SIG-M5 (cell line): ENCODE results near the gene TBCE.
"Not testable (repeated sequence)": the region's sequence is repeated elsewhere in the genome, so short reads cannot be mapped to it uniquely, and the experiment has no call there.

Experiments
- DNase-seq: peaks from one replicate; lab custom pipeline; 2025; lab: John Stamatoyannopoulos, UW

TBCE gene

GRCh38 chr1:235450886-235451483, 83.8 kb downstream of the TBCE start:
- DNase-seq: no peak

- no peak for DNase-seq
Observed at GRCh38 chr1:235454021-235454420, 86.8 kb downstream of the TBCE start.

- no peak for DNase-seq
Observed at GRCh38 chr1:235455097-235455496, 87.9 kb downstream of the TBCE start.

DNA sequence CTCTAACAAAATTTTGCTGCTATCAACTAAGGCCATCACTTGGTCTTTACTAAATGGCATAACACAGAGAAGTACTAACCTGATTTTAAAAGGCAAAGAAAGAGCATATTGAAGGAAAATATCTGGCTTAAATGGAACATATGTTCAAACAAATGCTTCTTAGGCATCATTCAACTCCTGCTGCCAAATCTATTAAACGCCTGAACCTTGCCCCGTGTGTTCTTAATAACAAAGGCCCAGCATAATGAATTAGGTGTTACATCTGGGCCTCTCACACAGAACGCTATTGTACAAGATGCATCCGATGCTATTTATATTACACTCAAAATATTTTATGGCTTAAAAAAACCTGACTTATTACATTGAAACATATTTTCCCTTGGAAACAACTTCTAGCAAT, 88.6 kb downstream of the TBCE start:
- DNase-seq: no peak

DNA sequence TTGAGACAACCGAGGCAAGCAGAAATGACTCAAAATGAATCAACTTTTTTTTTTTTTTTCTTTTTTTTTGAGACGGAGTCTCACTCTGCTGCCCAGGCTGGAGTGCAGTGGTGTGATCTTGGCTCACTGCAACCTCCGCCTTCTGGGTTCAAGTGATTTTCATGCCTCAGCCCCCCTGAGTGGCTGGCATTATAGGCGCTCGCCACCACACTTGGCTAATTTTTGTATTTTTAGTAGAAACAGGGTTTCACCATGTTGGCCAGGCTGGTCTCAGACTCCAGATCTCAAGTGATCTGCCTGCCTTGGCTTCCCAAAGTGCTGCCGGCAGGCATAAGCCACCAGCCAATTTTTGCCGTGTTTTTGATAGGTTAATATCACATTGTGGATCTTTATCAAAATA, 90.6 kb downstream of the TBCE start:
- not testable (repeated sequence) for DNase-seq

DNA sequence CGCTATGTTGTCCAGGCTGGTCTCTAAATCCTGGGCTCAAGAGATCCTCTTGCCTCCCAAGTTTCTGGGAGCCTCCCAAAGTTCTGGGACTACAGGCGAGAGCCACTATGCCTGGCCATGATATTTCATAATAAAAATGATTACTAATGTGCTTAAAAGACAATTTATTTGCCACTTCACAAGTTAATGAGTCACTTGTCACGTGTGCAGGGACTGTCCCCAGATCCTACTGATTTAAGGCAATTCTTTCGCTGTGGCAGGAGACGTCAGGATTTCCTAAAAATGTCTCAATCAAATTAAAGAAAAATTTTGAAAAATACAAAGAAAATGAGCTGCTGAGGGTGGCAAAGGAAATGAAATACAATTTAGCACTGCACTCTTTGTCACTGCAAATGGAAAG, 93.5 kb downstream of the TBCE start:
- DNase-seq: no peak

- no peak for DNase-seq
Observed at GRCh38 chr1:235461954-235462353, 94.7 kb downstream of the TBCE start.

DNA sequence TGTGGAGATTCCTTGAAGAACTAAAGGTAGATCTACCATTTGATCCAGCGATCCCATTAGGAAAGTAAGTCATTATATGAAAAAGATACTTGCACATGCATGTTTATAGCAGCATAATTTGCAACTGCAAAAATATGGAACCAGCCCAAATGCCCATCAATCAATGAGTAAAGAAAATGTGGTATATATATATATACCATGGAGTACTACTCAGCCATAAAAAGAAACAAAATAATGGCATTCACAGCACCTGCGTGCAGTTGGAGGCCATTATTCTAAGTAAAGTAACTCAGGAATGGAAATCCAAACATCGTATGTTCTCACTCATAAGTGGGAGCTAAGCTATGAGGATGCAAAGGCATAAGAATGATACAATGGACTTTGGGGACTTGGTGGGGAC, 95.6 kb downstream of the TBCE start:
- DNase-seq: not testable (repeated sequence)

- no peak for DNase-seq
Observed at GRCh38 chr1:235465066-235465465, 97.8 kb downstream of the TBCE start.

GRCh38 chr1:235468004-235468403, 100.8 kb downstream of the TBCE start:
- no peak for DNase-seq

- no peak for DNase-seq
Observed at GRCh38 chr1:235468970-235469369, 101.7 kb downstream of the TBCE start.

DNA sequence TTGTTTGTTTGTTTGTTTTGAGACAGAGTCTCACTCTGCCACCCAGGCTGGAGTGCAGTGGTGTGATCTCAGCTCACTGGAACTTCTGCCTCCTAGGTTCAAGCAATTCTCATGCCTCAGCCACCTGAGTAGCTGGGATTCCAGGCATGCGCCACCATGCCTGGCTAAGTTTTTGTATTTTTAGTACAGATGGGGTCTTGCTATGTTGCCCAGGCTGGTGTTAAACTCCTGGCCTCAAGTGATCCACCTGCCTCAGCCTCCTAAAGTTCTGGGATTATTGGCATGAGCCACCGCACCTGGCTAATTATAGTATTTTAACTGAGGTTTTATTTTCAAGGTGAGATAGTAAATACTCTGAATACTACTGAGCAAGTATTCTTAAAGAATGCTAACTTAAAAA, 102.7 kb downstream of the TBCE start:
- DNase-seq: not testable (repeated sequence)

DNA sequence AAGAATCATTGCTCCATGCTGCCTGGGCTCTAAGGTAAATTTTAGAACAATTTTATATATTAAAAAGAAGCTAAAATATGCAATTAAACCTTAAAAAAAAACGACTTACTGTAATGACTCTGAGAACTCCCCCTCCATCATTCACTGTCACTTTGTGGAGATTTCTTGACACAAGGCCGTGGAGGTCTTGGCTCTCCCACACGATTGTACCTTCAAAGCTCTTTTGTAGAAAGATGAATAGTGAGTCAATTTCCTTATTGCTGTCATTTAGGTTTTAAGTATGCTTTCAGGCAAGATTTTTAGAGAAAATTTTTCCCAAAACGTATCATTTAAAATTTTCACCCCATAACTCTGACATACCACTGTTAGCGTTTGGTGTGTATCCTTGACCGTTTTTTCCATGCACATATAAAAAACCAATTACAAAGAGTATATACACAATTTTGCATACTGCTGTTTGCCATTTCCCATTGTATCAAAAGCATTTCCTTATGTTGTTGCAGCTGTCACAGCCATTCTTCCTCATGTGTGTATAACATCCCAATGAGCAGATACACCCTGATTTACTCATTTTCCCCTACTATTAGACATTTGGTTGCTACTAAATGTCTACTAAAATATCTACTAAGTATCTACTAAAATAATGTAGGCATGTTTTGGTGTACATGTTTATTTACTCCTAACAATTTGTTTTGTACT, 103.7 kb downstream of the TBCE start:
- DNase-seq: no peak

DNA sequence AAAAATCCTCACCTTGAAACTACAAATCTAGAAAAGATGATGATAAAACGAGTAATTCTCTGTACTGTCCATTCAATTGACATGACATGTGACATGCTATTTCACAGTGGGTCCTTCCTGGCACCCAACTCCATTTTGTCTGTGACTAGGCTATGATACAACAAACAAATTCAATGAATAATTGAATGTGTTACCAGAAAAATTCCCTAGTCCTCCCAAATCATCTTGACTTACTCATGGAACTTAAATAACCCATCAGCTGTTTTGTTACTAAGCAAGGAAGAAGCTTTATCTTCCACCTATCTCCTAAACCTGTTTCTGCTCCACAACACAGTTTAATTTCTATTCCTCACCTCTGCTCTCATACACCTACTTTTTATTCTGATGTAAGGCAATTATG, 106.6 kb downstream of the TBCE start:
- DNase-seq: no peak

DNA sequence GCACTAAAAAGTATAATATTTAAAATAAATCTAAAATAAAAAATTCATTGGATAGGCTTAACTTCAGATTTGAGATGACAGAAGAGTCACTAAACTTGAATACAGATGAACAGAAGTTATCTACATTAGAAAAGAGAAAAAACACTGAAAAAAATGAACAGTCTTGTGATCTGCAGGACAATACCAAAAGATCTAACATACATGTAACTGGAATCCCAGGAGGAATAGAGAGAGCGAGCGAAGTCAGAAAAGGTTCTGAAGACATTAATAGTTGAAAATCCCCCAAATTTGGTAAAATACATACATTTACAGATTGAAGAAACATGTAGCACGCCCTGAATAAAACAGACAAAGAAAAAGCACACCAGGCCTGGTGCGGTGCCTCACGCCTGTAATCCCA, 115.9 kb downstream of the TBCE start:
- no peak for DNase-seq

DNA sequence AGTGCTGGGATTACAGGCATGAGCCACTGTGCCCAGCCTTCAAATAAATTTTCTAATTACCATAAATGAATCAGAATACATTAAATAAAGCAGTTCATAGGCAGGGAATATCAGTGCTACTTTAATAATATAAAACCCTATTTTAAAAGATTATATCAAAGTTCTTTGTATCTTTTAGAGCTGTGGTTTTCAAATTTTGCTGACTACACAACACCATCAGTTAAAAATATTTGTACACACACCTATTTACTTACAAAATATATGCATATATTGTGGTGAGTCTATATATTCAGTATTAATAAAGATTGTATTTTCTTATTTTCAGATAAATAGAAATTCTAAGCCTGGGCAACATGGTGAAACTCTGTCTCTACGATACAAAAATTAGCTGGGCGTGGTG, 118.3 kb downstream of the TBCE start:
- no peak for DNase-seq

- no peak for DNase-seq
Observed at GRCh38 chr1:235486321-235486720, 119.1 kb downstream of the TBCE start.

- DNase-seq: no peak
Observed at GRCh38 chr1:235491644-235492043, 124.4 kb downstream of the TBCE start.

DNA sequence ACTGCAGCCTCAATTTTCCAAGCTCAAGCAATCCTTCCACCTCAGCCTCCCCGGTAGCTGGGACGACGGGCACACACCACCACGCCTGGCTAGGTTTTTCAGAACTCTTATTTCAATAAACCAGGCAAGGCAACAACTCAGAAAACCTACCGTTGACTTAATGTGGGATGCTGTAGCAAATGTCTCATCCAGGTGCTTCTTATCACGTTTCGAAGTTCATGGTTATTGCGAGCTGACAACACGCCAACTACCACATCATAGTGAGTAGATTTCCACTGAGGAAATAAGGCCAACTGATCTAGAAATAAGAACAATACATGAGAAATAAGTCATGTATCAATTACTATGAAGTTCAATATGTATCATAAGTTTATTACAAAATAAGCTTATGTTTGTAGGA, 127.3 kb downstream of the TBCE start:
- DNase-seq: no peak

GRCh38 chr1:235495030-235495429, 127.8 kb downstream of the TBCE start:
- no peak for DNase-seq

DNA sequence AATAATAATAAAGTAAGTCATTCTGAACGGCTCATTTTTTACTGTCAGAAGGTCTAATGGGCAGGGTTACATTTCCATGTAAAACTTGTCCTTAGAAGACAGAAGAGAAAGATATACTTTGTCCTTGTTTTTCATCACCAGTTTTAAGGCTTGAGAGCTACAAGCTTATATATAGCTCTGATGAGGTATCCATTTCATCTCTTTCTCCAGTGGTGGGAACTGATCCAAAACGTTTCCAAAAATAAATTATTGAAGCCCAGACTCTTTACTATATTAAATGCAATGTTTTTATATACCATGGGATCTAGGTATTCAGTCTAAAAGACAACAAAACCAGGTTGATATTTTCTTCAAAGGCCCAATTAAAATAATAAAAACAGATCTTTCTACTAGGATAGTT, 128.3 kb downstream of the TBCE start:
- no peak for DNase-seq

GRCh38 chr1:235500971-235501540, 133.8 kb downstream of the TBCE start:
- no peak for DNase-seq
